ENCODE data around the gene FSHB.

FSHB gene

DNA sequence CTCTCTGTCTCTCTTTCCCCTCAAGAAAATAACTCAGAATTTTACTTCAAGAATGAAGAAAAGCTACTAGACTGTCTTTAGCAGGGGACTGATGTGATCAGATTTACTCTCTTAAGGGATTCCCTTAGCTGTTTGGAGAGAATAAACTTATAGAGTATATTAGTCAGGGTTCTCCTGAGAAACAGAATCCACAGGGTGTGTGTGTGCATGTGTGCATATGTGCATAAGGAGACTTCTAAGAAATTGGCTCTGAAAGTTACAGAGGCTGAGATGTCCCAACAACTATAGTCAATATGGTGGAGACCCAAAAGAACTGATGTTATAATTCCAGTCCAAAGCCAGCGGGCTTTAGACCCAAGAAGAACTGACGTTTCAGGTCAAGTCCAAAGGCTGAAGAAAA, 49.0 kb downstream of the FSHB start:
- TF ChIP-seq NFIC (IDR thresholded peaks at IDR 0.05) (no peak), TAF1 (IDR thresholded peaks at IDR 0.05; ENCODE audit: low read depth) (no peak), YY1 (IDR thresholded peaks at IDR 0.05; ENCODE audit: low read depth) (no peak), ZBTB7A (IDR thresholded peaks at IDR 0.05; ENCODE audit: low read depth) (no peak), RAD21 (IDR thresholded peaks at IDR 0.05; ENCODE audit: low read depth) (no peak), TEAD4 (IDR thresholded peaks at IDR 0.05) (no peak), EP300 (IDR thresholded peaks at IDR 0.05; ENCODE audit: borderline replicate concordance) (no peak), CEBPB (IDR thresholded peaks at IDR 0.05) (no peak), EGR1 (IDR thresholded peaks at IDR 0.05) (no peak), FOXM1 (IDR thresholded peaks at IDR 0.05; ENCODE audit: borderline replicate concordance, low read depth) (no peak), CREB1 (IDR thresholded peaks at IDR 0.05; ENCODE audit: low read depth) (no peak), TCF12 (IDR thresholded peaks at IDR 0.05; ENCODE audit: low read depth) (no peak)
- TF ChIP-seq, protein P1, sequence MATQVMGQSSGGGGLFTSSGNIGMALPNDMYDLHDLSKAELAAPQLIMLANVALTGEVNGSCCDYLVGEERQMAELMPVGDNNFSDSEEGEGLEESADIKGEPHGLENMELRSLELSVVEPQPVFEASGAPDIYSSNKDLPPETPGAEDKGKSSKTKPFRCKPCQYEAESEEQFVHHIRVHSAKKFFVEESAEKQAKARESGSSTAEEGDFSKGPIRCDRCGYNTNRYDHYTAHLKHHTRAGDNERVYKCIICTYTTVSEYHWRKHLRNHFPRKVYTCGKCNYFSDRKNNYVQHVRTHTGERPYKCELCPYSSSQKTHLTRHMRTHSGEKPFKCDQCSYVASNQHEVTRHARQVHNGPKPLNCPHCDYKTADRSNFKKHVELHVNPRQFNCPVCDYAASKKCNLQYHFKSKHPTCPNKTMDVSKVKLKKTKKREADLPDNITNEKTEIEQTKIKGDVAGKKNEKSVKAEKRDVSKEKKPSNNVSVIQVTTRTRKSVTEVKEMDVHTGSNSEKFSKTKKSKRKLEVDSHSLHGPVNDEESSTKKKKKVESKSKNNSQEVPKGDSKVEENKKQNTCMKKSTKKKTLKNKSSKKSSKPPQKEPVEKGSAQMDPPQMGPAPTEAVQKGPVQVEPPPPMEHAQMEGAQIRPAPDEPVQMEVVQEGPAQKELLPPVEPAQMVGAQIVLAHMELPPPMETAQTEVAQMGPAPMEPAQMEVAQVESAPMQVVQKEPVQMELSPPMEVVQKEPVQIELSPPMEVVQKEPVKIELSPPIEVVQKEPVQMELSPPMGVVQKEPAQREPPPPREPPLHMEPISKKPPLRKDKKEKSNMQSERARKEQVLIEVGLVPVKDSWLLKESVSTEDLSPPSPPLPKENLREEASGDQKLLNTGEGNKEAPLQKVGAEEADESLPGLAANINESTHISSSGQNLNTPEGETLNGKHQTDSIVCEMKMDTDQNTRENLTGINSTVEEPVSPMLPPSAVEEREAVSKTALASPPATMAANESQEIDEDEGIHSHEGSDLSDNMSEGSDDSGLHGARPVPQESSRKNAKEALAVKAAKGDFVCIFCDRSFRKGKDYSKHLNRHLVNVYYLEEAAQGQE (IDR thresholded peaks at IDR 0.05; ENCODE audit: low read depth) = no peak
- TF ChIP-seq, protein P2, sequence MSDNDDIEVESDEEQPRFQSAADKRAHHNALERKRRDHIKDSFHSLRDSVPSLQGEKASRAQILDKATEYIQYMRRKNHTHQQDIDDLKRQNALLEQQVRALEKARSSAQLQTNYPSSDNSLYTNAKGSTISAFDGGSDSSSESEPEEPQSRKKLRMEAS (IDR thresholded peaks at IDR 0.05) = no peak
- TF ChIP-seq, protein P3, sequence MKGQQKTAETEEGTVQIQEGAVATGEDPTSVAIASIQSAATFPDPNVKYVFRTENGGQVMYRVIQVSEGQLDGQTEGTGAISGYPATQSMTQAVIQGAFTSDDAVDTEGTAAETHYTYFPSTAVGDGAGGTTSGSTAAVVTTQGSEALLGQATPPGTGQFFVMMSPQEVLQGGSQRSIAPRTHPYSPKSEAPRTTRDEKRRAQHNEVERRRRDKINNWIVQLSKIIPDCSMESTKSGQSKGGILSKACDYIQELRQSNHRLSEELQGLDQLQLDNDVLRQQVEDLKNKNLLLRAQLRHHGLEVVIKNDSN (IDR thresholded peaks at IDR 0.05) = no peak

DNA sequence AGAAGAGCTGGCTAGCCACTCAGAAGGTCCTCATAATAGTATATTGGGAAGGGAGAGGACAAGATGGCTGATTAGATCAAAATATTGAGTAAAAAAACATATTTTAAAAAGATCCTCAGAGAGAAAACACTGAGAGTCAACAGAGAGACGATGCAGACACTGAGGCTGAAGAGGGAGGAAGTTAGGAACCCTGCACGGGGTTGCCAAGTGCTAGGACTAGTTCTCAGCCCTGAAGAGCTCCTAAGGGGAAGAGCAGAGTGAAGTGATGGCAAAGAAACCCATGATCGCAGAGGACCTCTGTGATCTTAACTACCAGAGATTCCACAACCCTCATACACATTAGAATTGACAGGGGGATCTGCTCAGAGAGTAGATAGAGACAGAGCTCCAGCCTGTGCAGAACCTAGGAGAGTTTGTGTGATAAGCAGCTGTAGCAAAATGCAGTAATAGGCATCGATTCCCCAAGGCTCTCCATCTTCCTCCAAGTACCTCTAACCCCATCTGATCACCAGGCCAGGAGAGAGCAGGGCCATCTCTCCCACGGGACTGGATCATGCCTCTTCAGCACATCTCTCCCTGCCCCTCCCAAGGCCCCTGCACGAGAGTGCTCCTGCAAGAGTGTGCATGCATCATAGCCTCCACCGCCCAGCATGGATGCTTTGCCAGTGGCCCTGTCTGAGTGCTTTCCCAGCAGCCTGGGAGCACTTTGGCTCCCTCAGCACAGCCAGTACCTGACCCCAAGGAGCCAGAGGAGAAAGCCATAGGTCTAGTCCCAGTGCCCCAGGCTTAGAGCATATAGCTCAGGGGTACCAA, 50.9 kb downstream of the FSHB start:
- TF ChIP-seq TCF12 (IDR thresholded peaks at IDR 0.05; ENCODE audit: low read depth) (no peak), CEBPB (IDR thresholded peaks at IDR 0.05) (no peak), EP300 (IDR thresholded peaks at IDR 0.05; ENCODE audit: borderline replicate concordance) (no peak)

DNA sequence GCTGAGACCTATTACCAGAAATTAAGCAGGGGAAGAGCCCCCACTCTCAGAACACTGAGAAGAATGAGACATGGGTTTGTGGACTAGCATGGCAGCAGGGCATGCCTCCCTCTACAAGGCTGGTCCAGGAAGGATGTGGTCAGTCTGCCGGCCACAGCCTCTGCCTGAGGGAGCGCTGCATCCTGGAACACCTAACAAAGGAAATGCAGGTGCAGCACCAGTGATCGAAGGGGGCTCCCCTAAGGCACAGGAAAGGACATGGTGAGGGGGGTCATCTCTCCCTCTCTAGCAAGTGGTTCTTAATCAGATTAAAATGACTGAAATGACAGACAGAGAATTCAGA, 51.4 kb downstream of the FSHB start:
- TF ChIP-seq CEBPB (IDR thresholded peaks at IDR 0.05) (no peak), TAF1 (IDR thresholded peaks at IDR 0.05; ENCODE audit: low read depth) (no peak), YY1 (IDR thresholded peaks at IDR 0.05; ENCODE audit: low read depth) (no peak), NFIC (IDR thresholded peaks at IDR 0.05) (no peak), EGR1 (IDR thresholded peaks at IDR 0.05) (no peak), ZBTB7A (IDR thresholded peaks at IDR 0.05; ENCODE audit: low read depth) (no peak), RAD21 (IDR thresholded peaks at IDR 0.05; ENCODE audit: low read depth) (no peak), TCF12 (IDR thresholded peaks at IDR 0.05; ENCODE audit: low read depth) (no peak), FOXM1 (IDR thresholded peaks at IDR 0.05; ENCODE audit: borderline replicate concordance, low read depth) (no peak)
- TF ChIP-seq, protein P3 (IDR thresholded peaks at IDR 0.05) = no peak
- TF ChIP-seq, protein P2 (IDR thresholded peaks at IDR 0.05) = no peak
- TF ChIP-seq, protein P1 (IDR thresholded peaks at IDR 0.05; ENCODE audit: low read depth) = no peak
